Thyroid gland (tissue), 4 donors: ENCODE measurements around the gene ANKRD6. TPM values are rescaled to one million over a fixed set of nuclear protein-coding genes. Genes with fewer than 3 reads are reported as not detected.

ENCODE experiments used
- DNase-seq, 2 donors: peaks; one replicate each; pipeline ENCODE4 v3.0.0-alpha.2; 2019
- H3K27ac ChIP-seq, 3 donors: fragments of 200-600 bp; sonication (generic); 1 replicate in 2 of 3; 2 replicates in 1 of 3; pipeline ENCODE4 v1.5.1; 2016 to 2019; ENCODE audit warnings: mild to moderate bottlenecking in 1 of 3, moderate library complexity in 1 of 3
- H3K27me3 ChIP-seq: fragments of 200-600 bp; sonication (generic); one replicate; pipeline ENCODE4 v1.5.1; 2019
- H3K36me3 ChIP-seq, 2 donors: fragments of 200-600 bp; sonication (generic); one replicate each; pipeline ENCODE4 v1.5.1; 2016 to 2019
- H3K4me1 ChIP-seq, 2 donors: fragments of 200-600 bp; sonication (generic); one replicate each; pipeline ENCODE4 v1.5.1; 2017 to 2019
- H3K4me3 ChIP-seq, 3 donors: fragments of 200-600 bp; sonication (generic); replicated peaks in 1 of 3; 1 replicate in 2 of 3; 2 replicates in 1 of 3; pipeline ENCODE4 v1.5.1; 2016; ENCODE audit warnings: mild to moderate bottlenecking in 1 of 3
- H3K9me3 ChIP-seq: fragments of 200-600 bp; sonication (generic); one replicate; pipeline ENCODE4 v1.5.1; 2017
- CTCF ChIP-seq, 6 experiments: fragments of 200-600 bp in 3 of 6; fragments of 450-650 bp in 3 of 6; sonication (generic) in 3 of 6; IDR thresholded peaks; one replicate each; pipeline ENCODE4 v1.5.1; 2016 to 2019; ENCODE audit warnings: antibody characterized with exemption in 6 of 6, mild to moderate bottlenecking in 2 of 6, inconsistent platforms in 1 of 6, moderate library complexity in 1 of 6
- POLR2A ChIP-seq, 2 donors: fragments of 450-650 bp; IDR thresholded peaks; one replicate each; pipeline ENCODE4 v1.6.1; 2017; ENCODE audit warnings: antibody characterized with exemption in 2 of 2, mild to moderate bottlenecking in 2 of 2, moderate library complexity in 1 of 2
- WGBS, 2 donors: methylation state at CpG; one replicate each; pipeline ENCODE4 v1.1.5; 2017; 5-methylcytosine and 5-hydroxymethylcytosine counted together
- intact Hi-C: fragments of 100-400 bp; cut with DNase I; formaldehyde crosslinking; loops from one replicate; pipeline ENCODE4 v1.15.1; 2023
- total RNA-seq, 4 donors: library from RNA; depleted of rRNA; stranded (reverse); fragments of >200 nt; gene quantifications; one replicate each; pipeline ENCODE4 v1.2.3, GENCODE V29; 2016

Gene ANKRD6
- total RNA-seq, 4 donors from 2014 or later, result 18.2 to 50.6 (median 20.6) TPM

DNA sequence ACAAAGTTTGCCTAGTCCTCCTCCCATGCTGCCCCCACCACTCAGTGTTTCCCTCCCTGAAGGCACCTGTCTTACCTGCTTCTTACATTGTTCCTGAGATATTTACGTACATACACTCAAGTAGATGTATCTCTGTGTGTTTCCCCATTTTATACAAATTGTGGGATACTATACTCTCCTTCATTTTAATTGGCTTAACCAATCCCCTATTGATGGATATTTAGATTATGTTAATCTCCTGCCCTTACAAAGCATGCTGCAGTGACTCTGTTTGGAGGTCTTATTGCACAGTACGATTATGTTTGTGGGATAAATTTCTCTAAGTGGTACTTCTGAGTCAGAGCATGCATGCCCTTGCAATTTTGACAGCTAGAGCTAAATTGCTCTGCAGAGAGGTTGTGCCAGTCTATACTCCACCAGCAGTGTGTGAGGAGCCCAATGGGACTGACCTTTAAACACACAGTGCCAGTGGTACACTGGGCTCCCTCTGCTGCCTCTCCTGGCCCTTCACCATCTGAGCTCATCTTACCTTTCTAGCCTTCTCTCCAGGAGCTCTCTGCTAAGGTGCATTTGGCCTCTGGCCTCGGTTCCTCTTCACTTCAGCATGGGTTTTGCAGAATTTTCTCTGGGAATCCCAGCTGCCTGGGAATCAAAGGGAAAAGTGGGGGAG, 148.2 kb downstream of the ANKRD6 start:
- TF ChIP-seq CTCF (IDR thresholded peaks at IDR 0.05), result no peak
- no peak for TF ChIP-seq POLR2A (IDR thresholded peaks at IDR 0.05)
- peaks cover 0 to 6% of the 10 kb centered on the region in 2 donors for H3K36me3 ChIP-seq
- no peaks in the 10 kb centered on the region for H3K9me3 ChIP-seq
- DNase-seq, result no peak
- no peak overlapping the region for H3K27ac ChIP-seq
- intact Hi-C loops, result no loop called here
- no peak overlapping the region for H3K4me3 ChIP-seq
- 73 to 77% methylated on average over 3 of the region's 3 CpGs for WGBS, 2 donors
- H3K27me3 ChIP-seq, result no peaks in the 10 kb centered on the region
- no peaks in the 10 kb centered on the region for H3K4me1 ChIP-seq

DNA sequence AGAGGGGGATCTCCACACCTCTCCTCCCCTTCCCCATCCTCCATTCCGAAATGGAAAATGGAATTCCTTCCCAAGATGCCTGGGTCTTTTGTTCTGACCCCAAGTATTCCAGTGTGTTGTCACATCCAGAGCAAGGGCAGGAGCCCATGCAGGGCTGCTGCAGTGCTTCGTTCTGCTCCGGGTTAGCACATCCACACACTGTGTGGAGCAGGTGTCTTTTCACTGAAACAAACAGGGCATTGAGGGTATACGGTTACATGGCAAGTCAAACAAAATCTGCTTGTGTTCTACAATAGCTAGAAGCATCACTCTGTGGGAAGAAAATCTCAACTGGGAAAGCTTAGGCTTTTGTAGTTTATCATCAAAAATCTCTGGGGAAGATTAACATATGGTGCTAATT, 148.7 kb downstream of the ANKRD6 start:
- peaks cover 0 to 6% of the 10 kb centered on the region in 2 donors for H3K36me3 ChIP-seq
- intact Hi-C loops, result no loop called here
- H3K4me3 ChIP-seq, result no peak overlapping the region
- 79 to 88% methylated on average over 4 of the region's 4 CpGs for WGBS, 2 donors
- H3K4me1 ChIP-seq, result no peaks in the 10 kb centered on the region
- no peak for DNase-seq
- H3K27me3 ChIP-seq, result no peaks in the 10 kb centered on the region
- no peak overlapping the region for H3K27ac ChIP-seq
- no peaks in the 10 kb centered on the region for H3K9me3 ChIP-seq
- TF ChIP-seq CTCF (IDR thresholded peaks at IDR 0.05), result no peak
- TF ChIP-seq POLR2A (IDR thresholded peaks at IDR 0.05), result no peak

DNA sequence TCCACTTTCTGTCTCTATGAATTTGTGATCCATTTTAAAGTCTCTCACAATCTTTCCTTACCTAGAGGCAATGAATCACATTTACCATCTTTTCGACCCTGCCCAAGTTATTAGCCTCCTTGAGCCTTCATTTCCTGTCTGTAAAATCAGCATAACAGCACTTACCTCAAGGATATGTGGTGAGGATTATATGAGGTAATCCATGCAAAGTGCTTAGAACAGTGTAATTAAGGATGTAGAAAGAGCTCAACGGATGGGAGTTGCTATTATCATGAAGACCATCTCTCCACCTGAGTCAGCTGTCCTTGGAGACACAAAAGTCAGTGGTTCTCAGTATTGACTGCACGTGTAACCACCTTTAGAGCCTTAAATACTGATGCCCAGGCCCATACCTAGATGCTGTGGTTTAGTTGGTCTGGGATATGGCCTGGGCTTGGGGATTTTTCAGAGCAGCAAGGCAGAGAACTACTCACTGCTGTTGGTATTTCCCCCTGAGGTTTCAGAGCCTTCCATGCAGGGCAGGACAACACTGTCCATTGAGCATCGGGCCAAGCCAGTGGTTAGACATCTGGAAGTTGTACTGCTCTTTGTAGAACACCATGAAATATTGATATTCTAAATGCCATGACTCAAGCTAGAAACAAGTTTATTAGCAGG, 149.8 kb downstream of the ANKRD6 start:
- no peaks in the 10 kb centered on the region for H3K9me3 ChIP-seq
- no peak for DNase-seq
- WGBS, 2 donors, result 76 to 84% methylated on average over 4 of the region's 4 CpGs
- H3K4me1 ChIP-seq, result no peaks in the 10 kb centered on the region
- H3K27me3 ChIP-seq, result no peaks in the 10 kb centered on the region
- H3K27ac ChIP-seq, result no peak overlapping the region
- peaks cover 0 to 6% of the 10 kb centered on the region in 2 donors for H3K36me3 ChIP-seq
- intact Hi-C loops, result no loop called here
- no peak overlapping the region for H3K4me3 ChIP-seq
- TF ChIP-seq CTCF (IDR thresholded peaks at IDR 0.05) (no peak), POLR2A (IDR thresholded peaks at IDR 0.05) (no peak)

- no peak for TF ChIP-seq POLR2A (IDR thresholded peaks at IDR 0.05)
- H3K4me1 ChIP-seq, result no peaks in the 10 kb centered on the region
- no peak for DNase-seq
- no peak overlapping the region for H3K27ac ChIP-seq
- H3K36me3 ChIP-seq, result peaks cover 0 to 6% of the 10 kb centered on the region in 2 donors
- 82 to 83% methylated on average over 2 of the region's 2 CpGs for WGBS, 2 donors
- H3K4me3 ChIP-seq, result no peak overlapping the region
- H3K27me3 ChIP-seq, result no peaks in the 10 kb centered on the region
- intact Hi-C loops, result no loop called here
- H3K9me3 ChIP-seq, result no peaks in the 10 kb centered on the region
These were observed 150.6 kb downstream of the ANKRD6 start for GRCh38 chr6:89583559-89583958.

DNA sequence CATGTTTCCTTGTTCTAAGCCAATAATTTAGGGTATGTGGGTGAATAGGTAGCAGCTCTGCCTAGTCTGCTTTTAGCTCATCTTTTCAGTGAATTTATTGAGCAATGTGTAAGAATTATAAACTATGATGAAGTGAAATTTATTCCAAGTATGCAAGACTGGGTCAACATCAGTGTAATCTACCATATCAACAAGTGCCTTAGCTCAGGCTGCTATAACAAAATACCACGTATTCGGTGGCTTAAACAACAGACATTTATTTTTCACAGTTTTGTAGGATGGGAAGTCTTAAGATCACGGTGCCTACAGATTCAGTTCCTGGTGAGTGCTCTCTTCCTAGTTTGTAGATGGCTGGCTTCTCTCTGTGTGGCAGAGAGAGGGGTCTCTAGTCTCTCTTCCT, 151.6 kb downstream of the ANKRD6 start:
- Histone ChIP-seq H3K9me3 (no peaks in the 10 kb centered on the region), H3K4me1 (no peaks in the 10 kb centered on the region), H3K27me3 (no peaks in the 10 kb centered on the region), H3K36me3 (peaks cover 0 to 6% of the 10 kb centered on the region in 2 donors), H3K27ac (no peak overlapping the region), H3K4me3 (no peak overlapping the region)
- intact Hi-C loops, result no loop called here
- DNase-seq, result no peak
- no peak for TF ChIP-seq CTCF (IDR thresholded peaks at IDR 0.05)
- WGBS, 2 donors, result 83 to 86% methylated on average over 3 of the region's 3 CpGs
